HL-60 (cell line): ENCODE measurements around the gene SHC3.

Experiments used
- DNase-seq, 2 experiments: peaks; one replicate each; pipeline ENCODE4 v3.0.0-alpha.2; 2010 to 2020; ENCODE audit warnings: low read depth in 1 of 2, low spot score in 1 of 2
- H3K27ac ChIP-seq: fragments of 250-450 bp; sonication (Bioruptor Pico); replicated peaks from 2 replicates; pipeline ENCODE4 v1.5.1; 2020; ENCODE audit warnings: mild to moderate bottlenecking, moderate library complexity
- H3K27me3 ChIP-seq: fragments of 250-450 bp; sonication (Bioruptor Pico); 2 replicates; pipeline ENCODE4 v1.5.1; 2021; ENCODE audit warnings: mild to moderate bottlenecking, moderate library complexity; ENCODE audit not compliant: insufficient read depth, poor library complexity, severe bottlenecking
- H3K4me3 ChIP-seq: replicated peaks from 2 replicates; pipeline ENCODE4 v1.5.1; 2011; ENCODE audit warnings: mild to moderate bottlenecking, control low read depth, low read length; ENCODE audit not compliant: insufficient read depth
- GABPA ChIP-seq: IDR thresholded peaks from 2 replicates; pipeline ENCODE4 v1.6.1; 2012; ENCODE audit warnings: low read depth
- POLR2AphosphoS5 ChIP-seq: IDR thresholded peaks from 2 replicates; pipeline ENCODE4 v1.6.1; 2012; ENCODE audit warnings: low read depth
- SPI1 ChIP-seq: IDR thresholded peaks from 2 replicates; pipeline ENCODE4 v1.6.1; 2012; ENCODE audit warnings: low read depth, mild to moderate bottlenecking, borderline replicate concordance
- TF ChIP-seq, protein P1 (sequence below): IDR thresholded peaks from 2 replicates; pipeline ENCODE4 v1.6.1; 2012; ENCODE audit warnings: low read depth; ENCODE audit not compliant: insufficient replicate concordance
- TF ChIP-seq, protein P2 (sequence below): IDR thresholded peaks from one replicate; pipeline ENCODE4 v1.5.1; 2011; ENCODE audit warnings: low read length, control low read depth, inconsistent platforms; ENCODE audit not compliant: insufficient read depth

SHC3 gene

DNA sequence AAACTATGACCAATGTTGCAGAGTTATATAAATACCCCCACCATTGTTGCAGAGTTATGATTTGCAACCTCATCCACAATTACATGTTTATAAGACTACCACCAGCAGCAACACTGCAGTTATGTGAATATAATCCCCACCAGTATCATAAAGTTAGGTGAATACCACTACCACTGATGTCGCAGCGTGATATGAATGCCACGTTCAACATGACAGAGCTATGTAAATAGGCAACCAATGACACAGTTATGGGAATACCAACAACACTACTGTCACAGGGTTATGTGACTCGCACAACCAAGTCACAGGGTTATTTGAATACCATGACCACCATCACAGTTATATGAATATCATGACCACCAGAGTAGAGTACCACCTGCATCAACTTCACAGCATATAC lies 63.9 kb downstream of the SHC3 start:
- Histone ChIP-seq H3K27me3 (peaks cover 7% of the 10 kb centered on the region), H3K4me3 (no peak overlapping the region), H3K27ac (no peak overlapping the region)
- no peak for DNase-seq
- TF ChIP-seq POLR2AphosphoS5: no peak

DNA sequence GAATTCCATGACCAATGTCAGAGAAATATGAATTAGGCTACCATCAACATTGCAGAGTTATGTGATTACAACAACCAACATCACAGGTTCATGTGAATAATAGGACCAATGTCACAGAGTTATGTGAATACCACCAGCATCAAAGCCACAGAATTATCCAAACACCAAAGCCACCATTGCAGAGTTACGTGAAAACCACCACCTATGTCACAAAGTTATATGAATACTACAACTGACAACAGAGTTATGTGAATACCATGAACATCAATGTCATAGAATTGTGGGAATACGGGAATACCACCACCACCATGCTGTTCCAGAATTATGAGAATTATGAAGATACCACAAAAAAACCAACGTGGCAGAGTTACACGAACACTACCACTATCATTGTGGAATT lies 64.8 kb downstream of the SHC3 start:
- no peak overlapping the region for H3K4me3 ChIP-seq
- no peak for TF ChIP-seq SPI1
- TF ChIP-seq, protein P1, sequence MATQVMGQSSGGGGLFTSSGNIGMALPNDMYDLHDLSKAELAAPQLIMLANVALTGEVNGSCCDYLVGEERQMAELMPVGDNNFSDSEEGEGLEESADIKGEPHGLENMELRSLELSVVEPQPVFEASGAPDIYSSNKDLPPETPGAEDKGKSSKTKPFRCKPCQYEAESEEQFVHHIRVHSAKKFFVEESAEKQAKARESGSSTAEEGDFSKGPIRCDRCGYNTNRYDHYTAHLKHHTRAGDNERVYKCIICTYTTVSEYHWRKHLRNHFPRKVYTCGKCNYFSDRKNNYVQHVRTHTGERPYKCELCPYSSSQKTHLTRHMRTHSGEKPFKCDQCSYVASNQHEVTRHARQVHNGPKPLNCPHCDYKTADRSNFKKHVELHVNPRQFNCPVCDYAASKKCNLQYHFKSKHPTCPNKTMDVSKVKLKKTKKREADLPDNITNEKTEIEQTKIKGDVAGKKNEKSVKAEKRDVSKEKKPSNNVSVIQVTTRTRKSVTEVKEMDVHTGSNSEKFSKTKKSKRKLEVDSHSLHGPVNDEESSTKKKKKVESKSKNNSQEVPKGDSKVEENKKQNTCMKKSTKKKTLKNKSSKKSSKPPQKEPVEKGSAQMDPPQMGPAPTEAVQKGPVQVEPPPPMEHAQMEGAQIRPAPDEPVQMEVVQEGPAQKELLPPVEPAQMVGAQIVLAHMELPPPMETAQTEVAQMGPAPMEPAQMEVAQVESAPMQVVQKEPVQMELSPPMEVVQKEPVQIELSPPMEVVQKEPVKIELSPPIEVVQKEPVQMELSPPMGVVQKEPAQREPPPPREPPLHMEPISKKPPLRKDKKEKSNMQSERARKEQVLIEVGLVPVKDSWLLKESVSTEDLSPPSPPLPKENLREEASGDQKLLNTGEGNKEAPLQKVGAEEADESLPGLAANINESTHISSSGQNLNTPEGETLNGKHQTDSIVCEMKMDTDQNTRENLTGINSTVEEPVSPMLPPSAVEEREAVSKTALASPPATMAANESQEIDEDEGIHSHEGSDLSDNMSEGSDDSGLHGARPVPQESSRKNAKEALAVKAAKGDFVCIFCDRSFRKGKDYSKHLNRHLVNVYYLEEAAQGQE: no peak
- no peak for TF ChIP-seq GABPA
- TF ChIP-seq POLR2AphosphoS5: no peak
- TF ChIP-seq, protein P2, sequence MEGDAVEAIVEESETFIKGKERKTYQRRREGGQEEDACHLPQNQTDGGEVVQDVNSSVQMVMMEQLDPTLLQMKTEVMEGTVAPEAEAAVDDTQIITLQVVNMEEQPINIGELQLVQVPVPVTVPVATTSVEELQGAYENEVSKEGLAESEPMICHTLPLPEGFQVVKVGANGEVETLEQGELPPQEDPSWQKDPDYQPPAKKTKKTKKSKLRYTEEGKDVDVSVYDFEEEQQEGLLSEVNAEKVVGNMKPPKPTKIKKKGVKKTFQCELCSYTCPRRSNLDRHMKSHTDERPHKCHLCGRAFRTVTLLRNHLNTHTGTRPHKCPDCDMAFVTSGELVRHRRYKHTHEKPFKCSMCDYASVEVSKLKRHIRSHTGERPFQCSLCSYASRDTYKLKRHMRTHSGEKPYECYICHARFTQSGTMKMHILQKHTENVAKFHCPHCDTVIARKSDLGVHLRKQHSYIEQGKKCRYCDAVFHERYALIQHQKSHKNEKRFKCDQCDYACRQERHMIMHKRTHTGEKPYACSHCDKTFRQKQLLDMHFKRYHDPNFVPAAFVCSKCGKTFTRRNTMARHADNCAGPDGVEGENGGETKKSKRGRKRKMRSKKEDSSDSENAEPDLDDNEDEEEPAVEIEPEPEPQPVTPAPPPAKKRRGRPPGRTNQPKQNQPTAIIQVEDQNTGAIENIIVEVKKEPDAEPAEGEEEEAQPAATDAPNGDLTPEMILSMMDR: no peak
- H3K27ac ChIP-seq: no peak overlapping the region
- no peak for DNase-seq
- peaks cover 4% of the 10 kb centered on the region for H3K27me3 ChIP-seq

DNA sequence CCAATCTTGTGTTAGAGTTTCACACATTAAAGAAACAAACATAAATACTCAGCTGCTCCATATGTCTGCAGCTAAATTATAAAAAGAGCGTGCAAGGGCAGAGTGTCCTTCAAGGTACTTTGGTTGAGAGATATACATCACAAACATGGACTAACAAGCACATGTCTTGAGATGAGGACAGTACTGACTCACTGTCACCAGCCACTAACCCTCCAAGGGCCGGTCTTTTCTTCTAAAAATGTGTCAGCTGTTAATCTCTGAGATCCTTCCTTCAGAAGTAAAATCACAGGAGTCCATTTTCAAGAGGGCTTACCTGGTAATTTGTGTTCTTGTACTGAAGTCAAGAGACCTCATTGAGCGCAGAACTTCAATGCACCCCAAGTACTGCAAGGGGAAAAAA lies 66.4 kb downstream of the SHC3 start:
- no peak for DNase-seq
- TF ChIP-seq, protein P1: no peak
- TF ChIP-seq GABPA: no peak
- no peak for TF ChIP-seq POLR2AphosphoS5
- no peak for TF ChIP-seq SPI1
- TF ChIP-seq, protein P2: no peak
- Histone ChIP-seq H3K27ac (no peak overlapping the region), H3K27me3 (peaks cover 4% of the 10 kb centered on the region), H3K4me3 (no peak overlapping the region)

DNA sequence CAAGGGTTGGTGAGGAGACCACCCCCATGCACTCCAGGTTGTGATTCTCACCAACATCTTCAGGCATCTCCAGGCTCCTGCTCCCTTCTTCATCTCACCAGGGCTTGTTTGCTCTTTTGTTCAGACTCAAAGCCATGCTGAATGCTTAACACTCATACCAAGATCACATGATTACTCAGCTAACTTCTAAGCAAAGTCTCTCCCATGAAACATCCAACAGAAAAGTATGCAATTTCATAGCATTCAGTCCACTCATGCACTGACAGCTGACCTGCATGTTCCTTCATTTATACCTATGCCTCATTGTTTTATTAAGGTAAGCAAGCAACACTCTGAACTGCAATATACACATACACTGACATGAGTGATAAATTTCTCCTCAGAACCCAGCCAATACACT lies 69.0 kb downstream of the SHC3 start:
- Histone ChIP-seq H3K4me3 (no peak overlapping the region), H3K27me3 (peaks cover 4% of the 10 kb centered on the region), H3K27ac (no peak overlapping the region)
- TF ChIP-seq, protein P2: no peak
- TF ChIP-seq SPI1 (no peak), GABPA (no peak), POLR2AphosphoS5 (no peak)
- TF ChIP-seq, protein P1: no peak
- DNase-seq: no peak
